Keratinocyte (primary cell): ENCODE results near the gene GARNL3. TPM values are rescaled to one million over a fixed set of nuclear protein-coding genes. Genes with fewer than 3 reads are reported as not detected.
A peak's percentile ranks its signal among the peaks of the same experiment; 100 is the strongest.

ENCODE experiments used
- DNase-seq: peaks from one replicate; pipeline ENCODE4 v3.0.0-alpha.2; 2011; ENCODE audit warnings: low read depth, missing footprints, low spot score
- FAIRE-seq: peaks from 2 replicates; lab custom pipeline; 2011; peaks lifted over from hg19 to GRCh38; lab: Jason Lieb, UNC
- H2AFZ ChIP-seq: 2 replicates; pipeline ENCODE4 v1.6.0; 2012; ENCODE audit warnings: low read length, control low read depth, inconsistent platforms; ENCODE audit not compliant: control insufficient read depth
- H3K27ac ChIP-seq: 2 replicates; pipeline ENCODE4 v1.5.1; 2011; ENCODE audit warnings: low read length; ENCODE audit not compliant: control insufficient read depth, insufficient read depth
- H3K27me3 ChIP-seq: 3 replicates; pipeline ENCODE4 v1.6.0; 2011; ENCODE audit warnings: low read length; ENCODE audit not compliant: control insufficient read depth, insufficient read depth; ENCODE audit errors: extremely low read depth
- H3K36me3 ChIP-seq, 2 experiments: 2 replicates in 1 of 2; 3 replicates in 1 of 2; pipeline ENCODE4 v1.5.1; 2011; ENCODE audit warnings: low read length in 2 of 2, mild to moderate bottlenecking in 1 of 2; ENCODE audit not compliant: control insufficient read depth in 2 of 2, insufficient read depth in 2 of 2; ENCODE audit errors: extremely low read depth in 1 of 2
- H3K4me1 ChIP-seq: 3 replicates; pipeline ENCODE4 v1.5.1; 2011; ENCODE audit warnings: low read length; ENCODE audit not compliant: control insufficient read depth, insufficient read depth; ENCODE audit errors: extremely low read depth
- H3K4me2 ChIP-seq: 3 replicates; pipeline ENCODE4 v1.6.0; 2011; ENCODE audit warnings: low read depth, low read length; ENCODE audit not compliant: control insufficient read depth, insufficient read depth; ENCODE audit errors: extremely low read depth
- H3K4me3 ChIP-seq, 3 experiments: fragments of 200-600 bp in 1 of 3; sonication (generic) in 1 of 3; 2 replicates in 2 of 3; 3 replicates in 1 of 3; pipeline ENCODE4 v1.5.1; 2011 to 2016; ENCODE audit warnings: low read length in 3 of 3, mild to moderate bottlenecking in 3 of 3, control low read depth in 2 of 3, inconsistent platforms in 1 of 3, low read depth in 1 of 3, mixed read lengths in 1 of 3, mixed run types in 1 of 3, moderate library complexity in 1 of 3; ENCODE audit not compliant: control insufficient read depth in 2 of 3, insufficient read depth in 2 of 3; ENCODE audit errors: extremely low read depth in 1 of 3
- H3K79me2 ChIP-seq: 2 replicates; pipeline ENCODE4 v1.6.0; 2012; ENCODE audit warnings: low read length; ENCODE audit not compliant: control insufficient read depth, insufficient read depth
- H3K9ac ChIP-seq: 3 replicates; pipeline ENCODE4 v1.6.0; 2011; ENCODE audit warnings: low read length; ENCODE audit not compliant: control insufficient read depth, insufficient read depth; ENCODE audit errors: extremely low read depth
- H3K9me1 ChIP-seq: 3 replicates; pipeline ENCODE4 v1.6.0; 2011; ENCODE audit warnings: low read length; ENCODE audit not compliant: control insufficient read depth, insufficient read depth; ENCODE audit errors: extremely low read depth
- H3K9me3 ChIP-seq: 2 replicates; pipeline ENCODE4 v1.5.1; 2012; ENCODE audit warnings: low read depth, low read length; ENCODE audit not compliant: control insufficient read depth
- H4K20me1 ChIP-seq: 3 replicates; pipeline ENCODE4 v1.6.0; 2011; ENCODE audit warnings: low read length; ENCODE audit not compliant: control insufficient read depth, insufficient read depth; ENCODE audit errors: extremely low read depth
- EZH2 ChIP-seq: IDR thresholded peaks from one replicate; pipeline ENCODE4 v1.6.1; 2012; ENCODE audit warnings: inconsistent platforms, mild to moderate bottlenecking, low read length, moderate library complexity
- dilution Hi-C: fragments of 300-500 bp; cut with MboI; formaldehyde crosslinking; loops from one replicate; pipeline ENCODE4 v1.7.0; 2020; ENCODE audit warnings: low sequenced_read_pairs; ENCODE audit not compliant: extremely low pct_ligation_motif_present
- polyA plus RNA-seq, 5 experiments: library from polyadenylated mRNA; depleted of rRNA in 3 of 5; stranded (reverse) in 3 of 5; stranded (forward) in 1 of 5; unstranded in 1 of 5; fragments of >200 nt; gene quantifications; 1 replicate in 1 of 5; 2 replicates in 3 of 5; 3 replicates in 1 of 5; pipeline versions ENCODE4 v1.2.1 to v1.2.3, GENCODE V29; 2011 to 2012; ENCODE audit warnings: missing spikeins in 2 of 5, low read depth in 1 of 5, low replicate concordance in 1 of 5
- TF ChIP-seq, protein P1 (sequence below), 3 experiments: IDR thresholded peaks in 1 of 3; conservative IDR thresholded peaks in 1 of 3; optimal IDR thresholded peaks in 1 of 3; 2 replicates in 2 of 3; 3 replicates in 1 of 3; pipeline versions ENCODE3 to v1.5.1; 2011; ENCODE audit warnings: low read length in 3 of 3, mild to moderate bottlenecking in 3 of 3, moderate library complexity in 2 of 3, control low read depth in 1 of 3, inconsistent platforms in 1 of 3; ENCODE audit not compliant: insufficient read depth in 2 of 3; ENCODE audit errors: extremely low read depth in 1 of 3

The GARNL3 gene
- polyA plus RNA-seq, 1 donor (not counting 4 experiments of a cell fraction or from before 2014, with no cell fraction given) = 2.4 TPM

DNA sequence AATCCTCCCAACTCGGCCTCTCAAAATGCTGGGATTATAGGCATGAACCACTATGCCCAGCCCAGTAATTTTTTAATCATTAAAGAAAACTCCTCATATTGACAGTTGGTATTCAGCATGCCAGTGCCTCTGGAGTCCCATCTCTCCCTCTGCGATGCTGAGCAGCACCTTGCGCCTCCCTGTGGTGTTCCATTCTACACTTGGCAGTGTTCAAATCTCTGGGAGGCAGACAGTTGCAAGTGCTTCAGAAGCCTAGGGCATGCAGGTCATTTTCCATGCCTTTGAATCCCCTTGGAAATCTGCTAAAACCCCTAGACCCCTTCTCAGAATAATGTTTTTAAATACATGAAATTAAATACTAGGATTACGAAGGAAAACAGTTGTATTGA lies 41.3 kb downstream of the GARNL3 start:
- Histone ChIP-seq H4K20me1 (no peaks in the 10 kb centered on the region), H3K27ac (no peak overlapping the region), H3K4me2 (no peak overlapping the region), H3K36me3 (no peaks in the 10 kb centered on the region), H3K4me3 (no peak overlapping the region), H3K9ac (no peak overlapping the region), H3K27me3 (no peaks in the 10 kb centered on the region), H3K9me3 (no peaks in the 10 kb centered on the region), H3K9me1 (no peaks in the 10 kb centered on the region), H2AFZ (no peak overlapping the region), H3K79me2 (no peaks in the 10 kb centered on the region), H3K4me1 (no peaks in the 10 kb centered on the region)
- no peak for DNase-seq
- no peak for FAIRE-seq
- TF ChIP-seq, protein P1, sequence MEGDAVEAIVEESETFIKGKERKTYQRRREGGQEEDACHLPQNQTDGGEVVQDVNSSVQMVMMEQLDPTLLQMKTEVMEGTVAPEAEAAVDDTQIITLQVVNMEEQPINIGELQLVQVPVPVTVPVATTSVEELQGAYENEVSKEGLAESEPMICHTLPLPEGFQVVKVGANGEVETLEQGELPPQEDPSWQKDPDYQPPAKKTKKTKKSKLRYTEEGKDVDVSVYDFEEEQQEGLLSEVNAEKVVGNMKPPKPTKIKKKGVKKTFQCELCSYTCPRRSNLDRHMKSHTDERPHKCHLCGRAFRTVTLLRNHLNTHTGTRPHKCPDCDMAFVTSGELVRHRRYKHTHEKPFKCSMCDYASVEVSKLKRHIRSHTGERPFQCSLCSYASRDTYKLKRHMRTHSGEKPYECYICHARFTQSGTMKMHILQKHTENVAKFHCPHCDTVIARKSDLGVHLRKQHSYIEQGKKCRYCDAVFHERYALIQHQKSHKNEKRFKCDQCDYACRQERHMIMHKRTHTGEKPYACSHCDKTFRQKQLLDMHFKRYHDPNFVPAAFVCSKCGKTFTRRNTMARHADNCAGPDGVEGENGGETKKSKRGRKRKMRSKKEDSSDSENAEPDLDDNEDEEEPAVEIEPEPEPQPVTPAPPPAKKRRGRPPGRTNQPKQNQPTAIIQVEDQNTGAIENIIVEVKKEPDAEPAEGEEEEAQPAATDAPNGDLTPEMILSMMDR (optimal IDR thresholded peaks at IDR 0.05 in 1 of 3, IDR thresholded peaks at IDR 0.05 in 1 of 3, conservative IDR thresholded peaks at IDR 0.05 in 1 of 3; ENCODE audit: extremely low read depth in 1 of 3, insufficient read depth in 2 of 3, low read length in 3 of 3) = peak in 1 of 3 experiments; percentile 26
- TF ChIP-seq EZH2 = no peak
- dilution Hi-C loops = no loop called here

DNA sequence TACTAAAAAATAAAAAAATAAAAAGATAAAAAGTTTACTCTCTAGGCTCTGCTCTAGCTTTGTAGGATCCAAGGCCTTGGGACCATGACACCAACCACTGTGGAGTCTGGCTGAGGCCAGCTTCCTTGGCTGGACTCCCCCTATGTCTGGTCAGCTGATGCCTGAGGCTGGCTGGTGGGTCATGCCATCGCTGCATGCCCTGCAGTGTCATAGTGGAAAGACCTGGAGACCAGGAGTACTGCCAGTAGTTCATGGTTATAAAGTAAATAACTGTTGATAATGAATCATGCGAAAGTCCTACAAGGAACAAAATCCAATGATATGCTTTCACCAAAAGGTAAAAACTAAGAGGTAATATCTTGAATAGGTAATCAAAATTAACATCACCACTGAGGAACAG lies 43.2 kb downstream of the GARNL3 start:
- no peak overlapping the region for H3K4me3 ChIP-seq
- FAIRE-seq (no peak), DNase-seq (no peak)
- TF ChIP-seq EZH2 = no peak
- TF ChIP-seq, protein P1 (optimal IDR thresholded peaks at IDR 0.05 in 1 of 3, IDR thresholded peaks at IDR 0.05 in 1 of 3, conservative IDR thresholded peaks at IDR 0.05 in 1 of 3; ENCODE audit: extremely low read depth in 1 of 3, insufficient read depth in 2 of 3, low read length in 3 of 3) = no peak
- no peaks in the 10 kb centered on the region for H4K20me1 ChIP-seq
- H3K9me3 ChIP-seq = no peaks in the 10 kb centered on the region
- no peak overlapping the region for H2AFZ ChIP-seq
- no peaks in the 10 kb centered on the region for H3K9me1 ChIP-seq
- H3K36me3 ChIP-seq = no peaks in the 10 kb centered on the region
- H3K4me2 ChIP-seq = no peak overlapping the region
- H3K27me3 ChIP-seq = no peaks in the 10 kb centered on the region
- H3K79me2 ChIP-seq = no peaks in the 10 kb centered on the region
- no peak overlapping the region for H3K9ac ChIP-seq
- H3K27ac ChIP-seq = no peak overlapping the region
- dilution Hi-C loops = no loop called here
- no peaks in the 10 kb centered on the region for H3K4me1 ChIP-seq
